Measurements from ENCODE around the gene CDC14B. TPM values are rescaled to one million over a fixed set of nuclear protein-coding genes. Genes with fewer than 3 reads are reported as not detected.
"Not testable (repeated sequence)": the region's sequence is repeated elsewhere in the genome, so short reads cannot be mapped to it uniquely, and the experiment has no call there.

Gene CDC14B
- total and polyA plus RNA-seq, 2 of the 4 experiments (the other 2 are of a cell fraction) = 9.7 to 26.3 TPM

DNA sequence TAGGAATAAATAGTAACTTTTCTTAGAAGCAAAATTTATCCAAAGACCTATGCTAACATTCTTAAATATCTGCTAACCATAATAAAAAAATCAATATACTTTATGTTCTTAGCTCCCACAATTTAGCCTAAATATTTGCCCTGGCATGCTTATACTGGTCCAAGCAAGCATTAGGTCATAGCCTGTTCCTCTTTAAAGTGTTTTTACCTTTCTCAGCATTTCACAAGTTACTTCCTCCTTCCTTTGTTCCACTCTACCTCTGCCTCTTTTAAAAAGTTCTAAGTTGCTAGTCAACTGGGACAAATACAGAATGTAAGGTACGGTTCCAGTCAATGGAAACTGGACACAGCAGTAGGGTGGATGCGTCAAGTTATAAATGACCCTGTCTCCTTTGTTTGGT lies 37.4 kb downstream of the CDC14B start:
- H3K9me3 ChIP-seq (ENCODE audit: control insufficient read depth, insufficient read depth, low read length); H2BK20ac ChIP-seq (ENCODE audit: low read depth, low read length); dilution Hi-C loops (cut with HindIII; ENCODE audit: low sequenced_read_pairs, unreplicated experiment); H4K20me1 ChIP-seq (ENCODE audit: insufficient read depth, low read length); H3K4me2 ChIP-seq (ENCODE audit: low read depth, low read length); H3K27ac ChIP-seq (ENCODE audit: insufficient read depth, low read length); H3K27me3 ChIP-seq (ENCODE audit: control insufficient read depth, insufficient read depth, low read length); H3K18ac ChIP-seq (ENCODE audit: low read depth, low read length); H3K56ac ChIP-seq (ENCODE audit: extremely low read depth, insufficient read depth, low read length); H2BK15ac ChIP-seq (ENCODE audit: low read depth, low read length); BruUV-seq (replicated peaks); intact Hi-C loops (cut with micrococcal nuclease); DNase-seq; in situ Hi-C loops (cut with MboI; ENCODE audit: low sequenced_read_pairs); H2AK9ac ChIP-seq (replicated peaks; ENCODE audit: low read depth, low read length, poor library complexity); H4K5ac ChIP-seq (ENCODE audit: low read depth, low read length); H3K4me1 ChIP-seq (ENCODE audit: control insufficient read depth, insufficient read depth, low read length); H2BK5ac ChIP-seq (ENCODE audit: low read depth, low read length, poor library complexity, severe bottlenecking); H3K9ac ChIP-seq (ENCODE audit: low read depth, low read length); H2AK5ac ChIP-seq (ENCODE audit: low read depth, low read length); H3K36me3 ChIP-seq (ENCODE audit: control insufficient read depth, insufficient read depth, low read length); H3K14ac ChIP-seq (replicated peaks; ENCODE audit: low read depth, low read length); H3K4me3 ChIP-seq (ENCODE audit: insufficient read depth, low read depth, low read length); ATAC-seq (ENCODE audit: low read depth); H3K4ac ChIP-seq (ENCODE audit: low read depth, low read length); H2BK120ac ChIP-seq (ENCODE audit: low read depth, low read length); POLR2A ChIA-PET (ENCODE audit: unreplicated experiment); H3K23ac ChIP-seq (ENCODE audit: low read depth, low read length); H4K91ac ChIP-seq (ENCODE audit: insufficient read depth, low read depth, low read length); CTCF ChIA-PET; H4K8ac ChIP-seq (ENCODE audit: low read depth in 2 of 2, low read length in 2 of 2); H2AFZ ChIP-seq (replicated peaks; ENCODE audit: low read length, poor library complexity); H3K9me1 ChIP-seq (ENCODE audit: insufficient read depth, low read length): not testable (repeated sequence)
- H3K79me1 ChIP-seq (ENCODE audit: low read depth in 1 of 2, low read length in 2 of 2) = peaks cover 21 to 47% of the 10 kb centered on the region in 2 experiments
- 80% methylated on average over 1 of the region's 2 CpGs; no CpG with 5 or more reads in 1 of the 2 experiments for WGBS, 2 experiments (ENCODE audit: extremely low coverage in 2 of 2, insufficient read length in 1 of 2)

All from IMR-90 (cell line).